B cell (primary cell): ENCODE results near the gene CADPS. TPM values are rescaled to one million over a fixed set of nuclear protein-coding genes. Genes with fewer than 3 reads are reported as not detected.

Experiments used
- ATAC-seq: fragments of 200-7000 bp; cut with Tn5 transposase; one replicate; pipeline ENCODE4 v1.10.0; 2021; ENCODE audit warnings: low read depth, mild to moderate bottlenecking, moderate number of reproducible peaks, moderate library complexity
- CTCF ChIA-PET: fragments of 350-600 bp; sonication (Branson Sonifier 250); formaldehyde crosslinking; loops from one replicate; lab custom pipeline; 2021; ENCODE audit warnings: antibody characterized with exemption, inconsistent platforms; lab: Charles Lee
- POLR2A ChIA-PET: fragments of 350-600 bp; sonication (Branson Sonifier 250); formaldehyde crosslinking; loops from one replicate; lab custom pipeline; 2021; ENCODE audit warnings: antibody characterized with exemption; lab: Charles Lee
- DNase-seq: peaks from one replicate; pipeline ENCODE4 v3.0.0; 2013
- H2AFZ ChIP-seq: 2 replicates; pipeline ENCODE4 v1.6.1; 2012; ENCODE audit warnings: mild to moderate bottlenecking, low read depth, low read length; ENCODE audit not compliant: insufficient read depth, poor library complexity, severe bottlenecking
- H3K27ac ChIP-seq, 2 donors: 1 replicate in 1 of 2; 2 replicates in 1 of 2; pipeline ENCODE4 v1.5.1; 2012 to 2013; ENCODE audit warnings: low read length in 2 of 2, mild to moderate bottlenecking in 2 of 2, moderate library complexity in 1 of 2
- H3K27me3 ChIP-seq, 4 experiments: fragments of 200-600 bp in 1 of 4; sonication (generic) in 1 of 4; replicated peaks in 1 of 4; 1 replicate in 2 of 4; 2 replicates in 2 of 4; pipeline versions ENCODE4 v1.6.1 to v1.7.0; 2013 to 2016; ENCODE audit warnings: low read length in 3 of 4, mild to moderate bottlenecking in 2 of 4, mixed read lengths in 1 of 4, moderate library complexity in 1 of 4; ENCODE audit not compliant: insufficient read depth in 4 of 4, control insufficient read depth in 3 of 4; ENCODE audit errors: control extremely low read depth in 1 of 4
- H3K36me3 ChIP-seq, 2 experiments: replicated peaks in 1 of 2; 1 replicate in 1 of 2; 2 replicates in 1 of 2; pipeline versions ENCODE4 v1.6.1 to v1.7.1; 2013; ENCODE audit warnings: low read length in 1 of 2; ENCODE audit not compliant: insufficient read depth in 2 of 2, control insufficient read depth in 1 of 2; ENCODE audit errors: control extremely low read depth in 1 of 2, extremely low read depth in 1 of 2
- H3K4me1 ChIP-seq, 2 donors: fragments of 200-600 bp in 1 of 2; sonication (generic) in 1 of 2; 1 replicate in 1 of 2; 2 replicates in 1 of 2; pipeline versions ENCODE4 v1.5.1 to v1.6.1; 2013 to 2017; ENCODE audit warnings: low read length in 2 of 2; ENCODE audit not compliant: control insufficient read depth in 2 of 2, insufficient read depth in 2 of 2
- H3K4me2 ChIP-seq: replicated peaks from 2 replicates; pipeline ENCODE3; 2012; ENCODE audit warnings: mild to moderate bottlenecking, low read depth, low read length; ENCODE audit not compliant: poor library complexity, severe bottlenecking
- H3K4me3 ChIP-seq, 5 experiments: fragments of 200-600 bp in 1 of 5; sonication (generic) in 1 of 5; 1 replicate in 3 of 5; 2 replicates in 2 of 5; pipeline versions ENCODE4 v1.5.1 to v1.7.0; 2011 to 2016; ENCODE audit warnings: low read length in 4 of 5, mild to moderate bottlenecking in 4 of 5, low read depth in 2 of 5, control low read depth in 1 of 5, moderate library complexity in 1 of 5; ENCODE audit not compliant: insufficient read depth in 1 of 5; ENCODE audit errors: control extremely low read depth in 1 of 5, extremely low read depth in 1 of 5
- H3K79me2 ChIP-seq: fragments of 200-600 bp; sonication (generic); one replicate; pipeline ENCODE4 v1.6.0; 2016; ENCODE audit warnings: low read length; ENCODE audit not compliant: control insufficient read depth, insufficient read depth
- H3K9ac ChIP-seq: fragments of 200-600 bp; sonication (generic); 2 replicates; pipeline ENCODE4 v1.6.1; 2017; ENCODE audit warnings: mild to moderate bottlenecking, low read length, moderate library complexity
- H3K9me3 ChIP-seq, 3 donors: one replicate each; pipeline versions ENCODE4 v1.6.1 to v1.7.1; 2013; ENCODE audit warnings: low read length in 2 of 3; ENCODE audit not compliant: control insufficient read depth in 2 of 3, insufficient read depth in 1 of 3; ENCODE audit errors: control extremely low read depth in 1 of 3
- H4K20me1 ChIP-seq: 2 replicates; pipeline ENCODE4 v1.6.0; 2012; ENCODE audit warnings: mild to moderate bottlenecking, low read length; ENCODE audit not compliant: insufficient read depth, control insufficient read depth, poor library complexity, severe bottlenecking
- H3K27ac Mint-ChIP-seq: one replicate; pipeline ENCODE4 v1.8.0; 2021; ENCODE audit warnings: mixed read lengths
- H3K27me3 Mint-ChIP-seq: one replicate; pipeline ENCODE4 v1.8.0; 2021; ENCODE audit warnings: mixed read lengths
- H3K4me1 Mint-ChIP-seq: one replicate; pipeline ENCODE4 v1.8.0; 2021; ENCODE audit warnings: mixed read lengths
- H3K4me3 Mint-ChIP-seq: one replicate; pipeline ENCODE4 v1.8.0; 2021; ENCODE audit warnings: mixed read lengths
- H3K9me3 Mint-ChIP-seq: one replicate; pipeline ENCODE4 v1.8.0; 2022; ENCODE audit warnings: mixed read lengths; ENCODE audit not compliant: insufficient read depth
- CTCF ChIP-seq: fragments of 200-600 bp; IDR thresholded peaks from one replicate; pipeline ENCODE4 v1.8.0; 2022; ENCODE audit warnings: antibody characterized with exemption, mild to moderate bottlenecking
- EZH2 ChIP-seq: IDR thresholded peaks from 2 replicates; pipeline ENCODE4 v1.6.1; 2012; ENCODE audit warnings: borderline replicate concordance, low read depth, mild to moderate bottlenecking, moderate library complexity, low read length; ENCODE audit not compliant: insufficient read depth, poor library complexity, severe bottlenecking
- WGBS: methylation state at CpG from one replicate; pipeline ENCODE4 v1.1.5; 2013; ENCODE audit warnings: missing lambda C conversion rate; ENCODE audit not compliant: insufficient coverage; 5-methylcytosine and 5-hydroxymethylcytosine counted together
- intact Hi-C: fragments of 100-400 bp; cut with micrococcal nuclease; formaldehyde crosslinking; loops from one replicate; pipeline ENCODE4 v1.10.0; 2022
- polyA plus RNA-seq: library from polyadenylated mRNA; depleted of rRNA; stranded (reverse); fragments of >200 nt; gene quantifications from 2 replicates; pipeline ENCODE4 v1.2.3, GENCODE V29; 2012
- total RNA-seq, 2 donors: library from RNA; stranded (reverse); fragments of 120-200 nt in 1 of 2; gene quantifications; 1 replicate in 1 of 2; 2 replicates in 1 of 2; pipeline versions ENCODE4 v1.2.3 to v1.2.4, GENCODE V29; 2013 to 2022

The CADPS gene
- total and polyA plus RNA-seq, 2 donors (not counting 1 experiment from before 2014, with no cell fraction given) = 0.16 to 0.22 TPM

- H4K20me1 ChIP-seq = no peaks in the 10 kb centered on the region
- no peak overlapping the region for H3K27ac Mint-ChIP-seq
- TF ChIP-seq CTCF (no peak), EZH2 (no peak)
- no peak overlapping the region for H3K4me3 Mint-ChIP-seq
- H3K36me3 ChIP-seq = no peaks in the 10 kb centered on the region
- DNase-seq (no peak), ATAC-seq (no peak)
- no peaks in the 10 kb centered on the region for H3K27me3 Mint-ChIP-seq
- H3K27ac ChIP-seq = no peak overlapping the region
- no peak overlapping the region for H3K4me2 ChIP-seq
- no peaks in the 10 kb centered on the region for H3K4me1 ChIP-seq
- no peaks in the 10 kb centered on the region for H3K4me1 Mint-ChIP-seq
- intact Hi-C loops = no loop called here
- no peaks in the 10 kb centered on the region for H3K79me2 ChIP-seq
- ChIA-PET CTCF (no interaction called here), POLR2A (no interaction called here)
- no peak overlapping the region for H2AFZ ChIP-seq
- H3K27me3 ChIP-seq = no peaks in the 10 kb centered on the region
- H3K9me3 Mint-ChIP-seq = no peaks in the 10 kb centered on the region
- H3K9me3 ChIP-seq = no peaks in the 10 kb centered on the region
- no peak overlapping the region for H3K4me3 ChIP-seq
- H3K9ac ChIP-seq = no peak overlapping the region
- 93% methylated on average over 2 of the region's 3 CpGs for WGBS
Observed at GRCh38 chr3:62737449-62737848, 137.8 kb downstream of the CADPS start.

- WGBS = no CpG with 5 or more reads among the region's 1 CpG
- intact Hi-C loops = no loop called here
- Histone ChIP-seq H3K27ac (no peak overlapping the region), H3K9me3 (no peaks in the 10 kb centered on the region), H3K4me2 (no peak overlapping the region), H3K36me3 (no peaks in the 10 kb centered on the region), H3K79me2 (no peaks in the 10 kb centered on the region), H3K4me3 (no peak overlapping the region), H2AFZ (no peak overlapping the region), H3K4me1 (no peaks in the 10 kb centered on the region), H3K27me3 (no peaks in the 10 kb centered on the region), H3K9ac (no peak overlapping the region), H4K20me1 (no peaks in the 10 kb centered on the region)
- H3K4me1 Mint-ChIP-seq = no peaks in the 10 kb centered on the region
- no peaks in the 10 kb centered on the region for H3K27me3 Mint-ChIP-seq
- ChIA-PET CTCF (no interaction called here), POLR2A (no interaction called here)
- TF ChIP-seq EZH2 (no peak), CTCF (no peak)
- H3K27ac Mint-ChIP-seq = no peak overlapping the region
- no peak overlapping the region for H3K4me3 Mint-ChIP-seq
- no peak for DNase-seq
- H3K9me3 Mint-ChIP-seq = no peaks in the 10 kb centered on the region
- no peak for ATAC-seq
Observed at GRCh38 chr3:62735510-62735909, 139.7 kb downstream of the CADPS start.
